GM06990 (cell line): Measurements from ENCODE around the gene DDX19B.
"Not testable (repeated sequence)": the region's sequence is repeated elsewhere in the genome, so short reads cannot be mapped to it uniquely, and the experiment has no call there.

Source experiments
- DNase-seq: peaks from one replicate; pipeline ENCODE4 v3.0.0-alpha.2; 2011; ENCODE audit not compliant: insufficient read length; ENCODE audit errors: extremely low read depth
- H3K27me3 ChIP-seq: replicated peaks from 2 replicates; pipeline ENCODE4 v1.6.0; 2011; ENCODE audit warnings: low read length; ENCODE audit not compliant: control insufficient read depth, insufficient read depth
- H3K36me3 ChIP-seq: 2 replicates; pipeline ENCODE4 v1.5.1; 2011; ENCODE audit warnings: low read length; ENCODE audit not compliant: control insufficient read depth, insufficient read depth
- H3K4me3 ChIP-seq: replicated peaks from 2 replicates; pipeline ENCODE4 v1.5.1; 2011; ENCODE audit warnings: low read depth, mild to moderate bottlenecking, control low read depth, low read length
- TF ChIP-seq, protein P1 (sequence below): IDR thresholded peaks from 2 replicates; pipeline ENCODE4 v1.5.1; 2011; ENCODE audit warnings: low read length, control low read depth, mild to moderate bottlenecking, inconsistent platforms; ENCODE audit not compliant: insufficient read depth, poor library complexity, severe bottlenecking

Gene DDX19B

GRCh38 chr16:70271696-70272095 is 27.3 kb upstream of the DDX19B start:
- TF ChIP-seq, protein P1, sequence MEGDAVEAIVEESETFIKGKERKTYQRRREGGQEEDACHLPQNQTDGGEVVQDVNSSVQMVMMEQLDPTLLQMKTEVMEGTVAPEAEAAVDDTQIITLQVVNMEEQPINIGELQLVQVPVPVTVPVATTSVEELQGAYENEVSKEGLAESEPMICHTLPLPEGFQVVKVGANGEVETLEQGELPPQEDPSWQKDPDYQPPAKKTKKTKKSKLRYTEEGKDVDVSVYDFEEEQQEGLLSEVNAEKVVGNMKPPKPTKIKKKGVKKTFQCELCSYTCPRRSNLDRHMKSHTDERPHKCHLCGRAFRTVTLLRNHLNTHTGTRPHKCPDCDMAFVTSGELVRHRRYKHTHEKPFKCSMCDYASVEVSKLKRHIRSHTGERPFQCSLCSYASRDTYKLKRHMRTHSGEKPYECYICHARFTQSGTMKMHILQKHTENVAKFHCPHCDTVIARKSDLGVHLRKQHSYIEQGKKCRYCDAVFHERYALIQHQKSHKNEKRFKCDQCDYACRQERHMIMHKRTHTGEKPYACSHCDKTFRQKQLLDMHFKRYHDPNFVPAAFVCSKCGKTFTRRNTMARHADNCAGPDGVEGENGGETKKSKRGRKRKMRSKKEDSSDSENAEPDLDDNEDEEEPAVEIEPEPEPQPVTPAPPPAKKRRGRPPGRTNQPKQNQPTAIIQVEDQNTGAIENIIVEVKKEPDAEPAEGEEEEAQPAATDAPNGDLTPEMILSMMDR = no peak
- peaks cover 33% of the 10 kb centered on the region for H3K36me3 ChIP-seq

DNA sequence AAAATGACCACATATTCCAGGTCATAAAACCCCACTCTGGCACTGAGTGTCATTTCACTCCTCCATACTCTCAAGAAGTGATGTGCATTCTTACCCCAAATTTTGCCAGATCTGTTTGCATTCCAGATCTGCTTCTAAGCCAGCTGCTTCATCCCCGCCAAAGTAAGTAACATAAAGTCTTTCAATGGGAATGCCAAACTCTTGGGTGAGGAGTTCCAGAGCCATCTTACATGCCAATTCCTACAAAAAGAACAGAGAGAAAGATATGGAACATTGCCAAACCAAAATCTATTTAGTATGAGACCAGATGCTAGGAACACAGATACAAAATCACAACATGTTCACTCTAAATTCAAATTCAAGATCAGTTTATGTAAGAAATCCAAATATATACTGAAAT is 22.6 kb upstream of the DDX19B start:
- no peaks in the 10 kb centered on the region for H3K27me3 ChIP-seq
- no peak overlapping the region for H3K4me3 ChIP-seq
- TF ChIP-seq, protein P1 = no peak
- no peak for DNase-seq
- peaks cover 23% of the 10 kb centered on the region for H3K36me3 ChIP-seq

More at GRCh38 chr16:70271696-70272095, 27.3 kb upstream of the DDX19B start:
- Histone ChIP-seq H3K4me3 (no peak overlapping the region), H3K27me3 (no peaks in the 10 kb centered on the region)
- DNase-seq = no peak

DNA sequence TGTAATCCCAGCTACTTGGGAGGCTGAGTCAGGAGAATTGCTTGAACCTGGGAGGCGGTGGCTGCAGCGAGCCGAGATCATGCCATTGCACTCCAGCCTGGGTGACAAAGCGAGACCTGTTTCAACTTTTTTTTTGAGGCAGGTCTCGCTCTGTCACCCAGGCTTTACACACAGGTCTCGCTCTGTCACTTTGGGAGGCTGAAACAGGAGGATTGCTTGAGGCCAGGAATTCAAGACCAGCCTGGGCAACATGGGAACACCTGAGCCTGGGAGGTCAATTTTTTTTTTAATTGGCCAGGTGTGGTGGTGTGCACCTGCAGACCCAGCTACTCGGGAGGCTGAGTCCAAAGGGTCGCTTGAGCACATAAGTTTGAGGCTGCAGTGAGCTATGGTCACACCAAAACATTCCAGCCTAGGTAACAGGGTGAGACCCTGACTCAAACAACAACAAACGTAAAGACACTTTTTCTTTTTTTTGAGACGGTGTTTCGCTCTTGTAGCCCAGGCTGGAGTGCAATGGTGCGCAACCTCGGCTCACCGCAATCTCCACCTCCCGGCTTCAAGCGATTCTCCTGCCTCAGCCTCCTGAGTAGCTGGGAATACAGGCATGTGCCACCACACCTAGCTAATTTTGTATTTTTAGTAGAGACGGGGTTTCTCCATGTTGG is 11.5 kb upstream of the DDX19B start:
- not testable (repeated sequence) for DNase-seq, H3K36me3 ChIP-seq

DNA sequence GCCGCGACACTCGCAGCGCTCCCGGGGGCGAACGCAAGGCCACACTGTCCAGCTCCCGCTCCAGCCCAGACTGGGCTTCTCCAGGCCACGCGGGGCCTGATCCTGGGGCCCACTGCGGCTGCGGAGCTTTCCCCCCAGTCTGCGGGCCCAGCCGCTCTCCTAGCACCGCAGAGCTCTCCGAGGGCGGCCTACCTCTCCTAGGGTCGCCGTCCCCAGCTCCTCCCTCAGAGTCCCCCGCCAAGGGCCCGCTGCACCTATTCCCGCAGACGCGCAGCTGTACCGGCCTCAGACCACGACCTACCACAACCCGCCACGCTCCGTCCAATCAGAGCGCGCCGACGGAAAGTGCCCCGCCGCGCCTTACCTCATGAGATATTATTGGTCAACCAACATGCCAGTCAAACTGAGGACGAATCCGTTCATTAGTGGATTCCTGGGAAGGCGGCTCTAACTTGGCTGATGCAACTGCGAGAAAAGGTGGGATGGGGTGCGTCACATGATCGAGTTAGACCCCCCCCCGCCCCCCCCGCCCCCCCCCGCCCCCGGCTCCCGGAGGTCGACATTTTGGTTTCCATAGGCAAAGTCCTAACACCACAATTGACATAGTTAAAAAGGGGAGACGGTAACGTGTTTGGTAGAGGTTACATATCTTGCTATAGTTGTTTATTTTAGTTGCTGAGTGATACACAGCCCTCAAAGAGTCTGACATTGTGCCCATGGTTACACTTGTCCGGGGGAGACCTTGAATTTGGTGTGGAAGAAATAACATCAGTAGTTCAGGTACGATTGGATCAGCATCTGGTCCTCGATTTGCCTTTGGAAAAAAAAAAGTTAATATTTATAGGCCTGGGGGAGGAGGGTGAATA is 9.5 kb upstream of the DDX19B start, which contains the start of gene AARS1:
AARS1 (minus strand) TSS at position 278 of the 866 bp plus-strand sequence. CDS start 6,743 bp downstream, outside the sequence.
- TF ChIP-seq, protein P1 = no peak
- peak; percentile 96 for DNase-seq
- Histone ChIP-seq H3K36me3 (no peaks in the 10 kb centered on the region; the same call in 1 of the 2 replicates), H3K27me3 (no peaks in the 10 kb centered on the region), H3K4me3 (peak within 1 kb of the TSS; percentile 77)

More for the DNA sequence above, 11.5 kb upstream of the DDX19B start:
- peak overlapping the region; percentile 77; the same call in 1 of the 2 replicates for H3K4me3 ChIP-seq
- H3K27me3 ChIP-seq = not testable (repeated sequence)

GRCh38 chr16:70290949-70291519 is 8.0 kb upstream of the DDX19B start:
- H3K36me3 ChIP-seq = no peaks in the 10 kb centered on the region
- DNase-seq = no peak
- H3K27me3 ChIP-seq = no peaks in the 10 kb centered on the region
- TF ChIP-seq, protein P1 = no peak
- no peak overlapping the region for H3K4me3 ChIP-seq

GRCh38 chr16:70292148-70292547 is 6.8 kb upstream of the DDX19B start:
- H3K27me3 ChIP-seq, H3K4me3 ChIP-seq, H3K36me3 ChIP-seq, DNase-seq: not testable (repeated sequence)
